GM21447 (cell line): Measurements from ENCODE around the gene REN.

Experiments used
- ATAC-seq: cut with Tn5 transposase; IDR thresholded peaks from one replicate; pipeline ENCODE4 v1.9.1; 2021; ENCODE audit not compliant: unreplicated experiment

Gene REN

GRCh38 chr1:204134103-204134502 is 32.0 kb downstream of the REN start:
- ATAC-seq, result no peak

- ATAC-seq, result no peak
These were observed 33.4 kb downstream of the REN start for GRCh38 chr1:204132718-204133117.

- ATAC-seq, result no peak
These were observed 34.2 kb downstream of the REN start for GRCh38 chr1:204131978-204132377.

- ATAC-seq, result no peak
These were observed 34.9 kb downstream of the REN start for GRCh38 chr1:204130981-204131892.

GRCh38 chr1:204130178-204130577 is 36.0 kb downstream of the REN start:
- ATAC-seq, result no peak

GRCh38 chr1:204128964-204129896 is 36.9 kb downstream of the REN start:
- no peak for ATAC-seq

GRCh38 chr1:204128464-204128963 is 37.6 kb downstream of the REN start:
- no peak for ATAC-seq

GRCh38 chr1:204127597-204128242 is 38.4 kb downstream of the REN start:
- no peak for ATAC-seq

- no peak for ATAC-seq
These were observed 39.2 kb downstream of the REN start for GRCh38 chr1:204126956-204127355.

- no peak for ATAC-seq
These were observed 39.8 kb downstream of the REN start for GRCh38 chr1:204126386-204126785.

GRCh38 chr1:204125759-204126351 is 40.3 kb downstream of the REN start:
- no peak for ATAC-seq

- ATAC-seq, result no peak
These were observed 41.5 kb downstream of the REN start for GRCh38 chr1:204124639-204125038.

- ATAC-seq, result no peak
These were observed 42.8 kb downstream of the REN start for GRCh38 chr1:204123376-204123775.

GRCh38 chr1:204121840-204122555 is 44.1 kb downstream of the REN start:
- no peak for ATAC-seq

GRCh38 chr1:204116539-204116938 is 49.6 kb downstream of the REN start:
- no peak for ATAC-seq

- no peak for ATAC-seq
These were observed 51.0 kb downstream of the REN start for GRCh38 chr1:204115116-204115515.

GRCh38 chr1:204114606-204115005 is 51.5 kb downstream of the REN start:
- ATAC-seq, result no peak

GRCh38 chr1:204113896-204114295 is 52.2 kb downstream of the REN start:
- no peak for ATAC-seq

GRCh38 chr1:204112876-204113730 is 53.0 kb downstream of the REN start:
- no peak for ATAC-seq
